Measurements from ENCODE around the gene SRSF11. TPM values are rescaled to one million over a fixed set of nuclear protein-coding genes. Genes with fewer than 3 reads are reported as not detected.

SRSF11 gene
- total RNA-seq, 3 donors from 2014 or later (not counting 1 experiment from before 2014, with no cell fraction given): 347 to 374 (median 359) TPM

DNA sequence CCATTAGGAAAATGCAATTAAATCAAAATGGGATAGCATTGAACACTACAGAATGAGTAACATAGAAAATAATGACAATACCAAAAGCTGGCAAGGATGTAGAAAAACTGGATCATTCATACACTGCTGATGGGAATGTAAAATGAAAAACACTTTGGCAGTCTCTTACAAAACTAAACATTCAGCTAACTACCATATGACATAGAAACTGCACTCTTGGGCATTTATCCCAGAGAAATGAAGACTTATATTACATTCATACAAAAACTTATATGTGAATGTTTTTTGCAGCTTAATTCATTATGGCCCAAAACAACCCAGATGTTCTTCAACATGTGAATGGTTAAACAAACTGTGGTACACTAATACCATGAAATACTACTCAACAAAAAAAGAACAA lies 67.0 kb downstream of the SRSF11 start:
- no peaks in the 10 kb centered on the region for H3K9me3 Mint-ChIP-seq
- intact Hi-C loops (cut with micrococcal nuclease): no loop called here
- H3K4me3 Mint-ChIP-seq: no peak overlapping the region
- H3K4me1 Mint-ChIP-seq: peaks cover 0 to 5% of the 10 kb centered on the region in 2 donors
- no peaks in the 10 kb centered on the region for H3K27me3 Mint-ChIP-seq (ENCODE audit: low read depth in 2 of 2)
- Histone ChIP-seq H3K4me1 (ENCODE audit: control insufficient read depth, insufficient read depth, low read length) (no peaks in the 10 kb centered on the region), H3K4me3 (ENCODE audit: low read length) (no peak overlapping the region), H3K36me3 (ENCODE audit: control insufficient read depth, insufficient read depth, low read length) (peaks cover 32% of the 10 kb centered on the region), H3K9me3 (ENCODE audit: control insufficient read depth, insufficient read depth, low read length) (no peaks in the 10 kb centered on the region), H3K27ac (ENCODE audit: low read length) (no peak overlapping the region), H3K27me3 (ENCODE audit: control insufficient read depth, insufficient read depth, low read length) (no peaks in the 10 kb centered on the region)
- ATAC-seq (no peak), DNase-seq (no peak)
- TF ChIP-seq, protein P1, sequence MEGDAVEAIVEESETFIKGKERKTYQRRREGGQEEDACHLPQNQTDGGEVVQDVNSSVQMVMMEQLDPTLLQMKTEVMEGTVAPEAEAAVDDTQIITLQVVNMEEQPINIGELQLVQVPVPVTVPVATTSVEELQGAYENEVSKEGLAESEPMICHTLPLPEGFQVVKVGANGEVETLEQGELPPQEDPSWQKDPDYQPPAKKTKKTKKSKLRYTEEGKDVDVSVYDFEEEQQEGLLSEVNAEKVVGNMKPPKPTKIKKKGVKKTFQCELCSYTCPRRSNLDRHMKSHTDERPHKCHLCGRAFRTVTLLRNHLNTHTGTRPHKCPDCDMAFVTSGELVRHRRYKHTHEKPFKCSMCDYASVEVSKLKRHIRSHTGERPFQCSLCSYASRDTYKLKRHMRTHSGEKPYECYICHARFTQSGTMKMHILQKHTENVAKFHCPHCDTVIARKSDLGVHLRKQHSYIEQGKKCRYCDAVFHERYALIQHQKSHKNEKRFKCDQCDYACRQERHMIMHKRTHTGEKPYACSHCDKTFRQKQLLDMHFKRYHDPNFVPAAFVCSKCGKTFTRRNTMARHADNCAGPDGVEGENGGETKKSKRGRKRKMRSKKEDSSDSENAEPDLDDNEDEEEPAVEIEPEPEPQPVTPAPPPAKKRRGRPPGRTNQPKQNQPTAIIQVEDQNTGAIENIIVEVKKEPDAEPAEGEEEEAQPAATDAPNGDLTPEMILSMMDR (IDR thresholded peaks at IDR 0.05): no peak
- H3K36me3 Mint-ChIP-seq: no peaks in the 10 kb centered on the region
- H3K27ac Mint-ChIP-seq: peak overlapping the region in 1 of 2 donors; percentile 19

DNA sequence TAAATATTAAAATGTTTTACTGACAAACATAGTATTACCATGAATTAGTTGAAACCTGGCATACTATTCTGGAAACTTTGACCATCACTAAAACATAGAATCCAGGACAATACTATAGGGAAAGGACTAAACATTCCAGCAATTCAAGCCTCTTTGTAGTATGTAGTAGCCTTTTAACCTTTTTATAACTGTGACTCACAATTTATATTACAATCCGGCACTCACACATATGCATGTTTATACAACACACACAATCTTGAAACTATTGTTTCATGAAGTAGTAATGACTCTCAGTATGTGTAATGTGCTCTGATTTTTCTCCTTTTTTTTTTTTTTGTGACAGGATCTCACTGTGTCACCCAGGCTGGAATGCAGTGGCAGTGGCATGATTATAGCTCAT lies 69.0 kb downstream of the SRSF11 start:
- no peak overlapping the region for H3K4me3 Mint-ChIP-seq
- DNase-seq (no peak), ATAC-seq (no peak)
- intact Hi-C loops (cut with micrococcal nuclease): no loop called here
- H3K4me3 ChIP-seq (ENCODE audit: low read length): no peak overlapping the region
- H3K27ac ChIP-seq (ENCODE audit: low read length): no peak overlapping the region
- no peaks in the 10 kb centered on the region for H3K27me3 ChIP-seq (ENCODE audit: control insufficient read depth, insufficient read depth, low read length)
- WGBS (ENCODE audit: insufficient coverage): no CpG with 5 or more reads among the region's 1 CpG
- no peak overlapping the region for H3K27ac Mint-ChIP-seq
- no peaks in the 10 kb centered on the region for H3K9me3 Mint-ChIP-seq
- H3K36me3 Mint-ChIP-seq: no peaks in the 10 kb centered on the region
- peaks cover 43% of the 10 kb centered on the region for H3K36me3 ChIP-seq (ENCODE audit: control insufficient read depth, insufficient read depth, low read length)
- peaks cover 0 to 9% of the 10 kb centered on the region in 2 donors for H3K4me1 Mint-ChIP-seq
- H3K27me3 Mint-ChIP-seq (ENCODE audit: low read depth in 2 of 2): no peaks in the 10 kb centered on the region
- no peaks in the 10 kb centered on the region for H3K4me1 ChIP-seq (ENCODE audit: control insufficient read depth, insufficient read depth, low read length)
- TF ChIP-seq, protein P1 (IDR thresholded peaks at IDR 0.05): no peak
- no peaks in the 10 kb centered on the region for H3K9me3 ChIP-seq (ENCODE audit: control insufficient read depth, insufficient read depth, low read length)

DNA sequence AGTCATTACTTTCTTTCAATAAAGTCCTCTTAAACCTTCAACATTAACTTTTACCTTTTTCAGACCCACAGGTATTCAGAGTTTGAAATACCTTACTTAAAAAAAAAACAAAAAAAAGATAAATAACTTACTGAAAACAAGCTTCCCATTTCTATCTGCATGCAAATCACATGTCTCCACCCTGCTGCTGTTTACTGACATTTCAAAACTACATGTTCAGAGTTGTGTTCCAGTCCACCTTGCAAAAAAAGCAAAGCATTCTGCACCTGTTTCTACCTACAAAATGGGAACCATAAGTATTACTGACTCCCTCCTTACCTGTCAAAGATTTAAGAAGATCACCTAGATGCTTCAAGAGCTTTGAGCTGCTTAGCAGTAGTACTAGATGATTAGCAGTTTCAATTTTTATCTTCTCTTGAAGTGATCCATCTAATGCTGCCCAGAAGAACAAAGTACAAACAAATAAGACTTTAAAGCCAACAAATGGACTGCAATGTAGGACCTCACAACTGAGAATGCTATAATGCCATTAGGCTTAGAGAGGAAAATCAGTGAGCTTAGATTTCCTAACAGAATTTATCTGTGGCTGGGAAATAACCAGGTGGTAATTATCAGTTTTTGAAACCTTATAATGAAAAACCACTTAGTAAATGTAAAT lies 72.1 kb downstream of the SRSF11 start:
- Mint-ChIP-seq H3K27ac (peak overlapping the region in 1 of 2 donors; percentile 50), H3K4me1 (peaks cover 0 to 5% of the 10 kb centered on the region in 2 donors), H3K4me3 (no peak overlapping the region), H3K9me3 (no peaks in the 10 kb centered on the region), H3K36me3 (no peaks in the 10 kb centered on the region), H3K27me3 (ENCODE audit: low read depth in 2 of 2) (no peaks in the 10 kb centered on the region)
- H3K27me3 ChIP-seq (ENCODE audit: control insufficient read depth, insufficient read depth, low read length): no peaks in the 10 kb centered on the region
- no peaks in the 10 kb centered on the region for H3K4me1 ChIP-seq (ENCODE audit: control insufficient read depth, insufficient read depth, low read length)
- H3K36me3 ChIP-seq (ENCODE audit: control insufficient read depth, insufficient read depth, low read length): peaks cover 55% of the 10 kb centered on the region
- no peak for DNase-seq
- TF ChIP-seq, protein P1 (IDR thresholded peaks at IDR 0.05): no peak
- H3K9me3 ChIP-seq (ENCODE audit: control insufficient read depth, insufficient read depth, low read length): no peaks in the 10 kb centered on the region
- intact Hi-C loops (cut with micrococcal nuclease): no loop called here
- H3K4me3 ChIP-seq (ENCODE audit: low read length): no peak overlapping the region
- no peak for ATAC-seq
- H3K27ac ChIP-seq (ENCODE audit: low read length): no peak overlapping the region

DNA sequence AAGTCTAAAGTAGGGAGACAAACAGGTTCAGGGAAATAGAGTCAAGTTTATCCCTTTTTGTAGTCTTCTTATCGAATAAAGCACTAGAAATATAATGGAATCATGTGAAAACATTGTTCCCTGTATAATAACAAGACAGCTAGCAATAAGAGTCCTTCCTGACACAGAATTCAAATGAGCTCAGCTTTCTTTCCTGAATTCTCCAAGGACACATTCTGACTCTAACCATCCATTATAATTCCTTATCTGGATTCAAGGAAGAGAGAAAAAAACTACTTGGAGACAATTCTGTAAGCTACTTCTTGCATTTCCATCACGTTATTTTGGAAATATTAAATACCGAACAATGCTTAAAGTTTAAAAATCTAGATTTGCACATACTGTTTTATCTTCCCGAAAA lies 74.6 kb downstream of the SRSF11 start:
- WGBS (ENCODE audit: insufficient coverage): 92% methylated on average over 3 of the region's 4 CpGs
- Mint-ChIP-seq H3K4me3 (no peak overlapping the region), H3K9me3 (no peaks in the 10 kb centered on the region), H3K27me3 (ENCODE audit: low read depth in 2 of 2) (no peaks in the 10 kb centered on the region), H3K27ac (no peak overlapping the region), H3K36me3 (peaks cover 14% of the 10 kb centered on the region), H3K4me1 (peaks cover 0 to 12% of the 10 kb centered on the region in 2 donors)
- ATAC-seq (no peak), DNase-seq (no peak)
- peaks cover 59% of the 10 kb centered on the region for H3K36me3 ChIP-seq (ENCODE audit: control insufficient read depth, insufficient read depth, low read length)
- intact Hi-C loops (cut with micrococcal nuclease): no loop called here
- no peaks in the 10 kb centered on the region for H3K27me3 ChIP-seq (ENCODE audit: control insufficient read depth, insufficient read depth, low read length)
- no peak overlapping the region for H3K4me3 ChIP-seq (ENCODE audit: low read length)
- TF ChIP-seq, protein P1 (IDR thresholded peaks at IDR 0.05): no peak
- no peaks in the 10 kb centered on the region for H3K9me3 ChIP-seq (ENCODE audit: control insufficient read depth, insufficient read depth, low read length)
- no peak overlapping the region for H3K27ac ChIP-seq (ENCODE audit: low read length)
- H3K4me1 ChIP-seq (ENCODE audit: control insufficient read depth, insufficient read depth, low read length): no peaks in the 10 kb centered on the region
